HG03432 (cell line): Measurements from ENCODE around the gene LRP3.
"Not testable (repeated sequence)": the region's sequence is repeated elsewhere in the genome, so short reads cannot be mapped to it uniquely, and the experiment has no call there.

Experiments used
- ATAC-seq: cut with Tn5 transposase; IDR thresholded peaks from one replicate; pipeline ENCODE4 v1.9.1; 2021; ENCODE audit warnings: mild to moderate bottlenecking, moderate library complexity; ENCODE audit not compliant: unreplicated experiment

LRP3 gene

GRCh38 chr19:33193865-33194362, at the start of gene LRP3:
Gene LRP3 (plus strand): TSS chr19:33194330. CDS start chr19:33194786, 456 bp downstream.
- ATAC-seq, result no peak

- no peak for ATAC-seq
Measured at GRCh38 chr19:33146209-33146608, 47.9 kb upstream of the LRP3 start.

- no peak for ATAC-seq
Measured at GRCh38 chr19:33147538-33147937, 46.6 kb upstream of the LRP3 start.

- no peak for ATAC-seq
Measured at GRCh38 chr19:33150852-33151518, 43.1 kb upstream of the LRP3 start.

GRCh38 chr19:33152176-33152575, 42.0 kb upstream of the LRP3 start:
- ATAC-seq, result no peak

GRCh38 chr19:33152625-33153024, 41.5 kb upstream of the LRP3 start:
- not testable (repeated sequence) for ATAC-seq

- ATAC-seq, result not testable (repeated sequence)
Measured at GRCh38 chr19:33154313-33154712, 39.8 kb upstream of the LRP3 start.

GRCh38 chr19:33156334-33156733, 37.8 kb upstream of the LRP3 start:
- no peak for ATAC-seq

- ATAC-seq, result no peak
Measured at GRCh38 chr19:33157906-33158305, 36.2 kb upstream of the LRP3 start.

- ATAC-seq, result no peak
Measured at GRCh38 chr19:33158365-33158764, 35.8 kb upstream of the LRP3 start.

- ATAC-seq, result no peak
Measured at GRCh38 chr19:33159149-33159548, 35.0 kb upstream of the LRP3 start.

GRCh38 chr19:33159893-33160292, 34.2 kb upstream of the LRP3 start:
- ATAC-seq, result no peak

GRCh38 chr19:33161201-33161600, 32.9 kb upstream of the LRP3 start:
- ATAC-seq, result no peak

GRCh38 chr19:33163481-33163880, 30.6 kb upstream of the LRP3 start:
- ATAC-seq, result no peak

GRCh38 chr19:33166037-33166436, 28.1 kb upstream of the LRP3 start:
- not testable (repeated sequence) for ATAC-seq

GRCh38 chr19:33167438-33167837, 26.7 kb upstream of the LRP3 start:
- ATAC-seq, result no peak

GRCh38 chr19:33168528-33168927, 25.6 kb upstream of the LRP3 start:
- no peak for ATAC-seq

GRCh38 chr19:33171222-33171795, 22.8 kb upstream of the LRP3 start:
- ATAC-seq, result no peak

GRCh38 chr19:33171916-33172359, 22.2 kb upstream of the LRP3 start:
- ATAC-seq, result no peak

GRCh38 chr19:33174186-33174585, 19.9 kb upstream of the LRP3 start:
- no peak for ATAC-seq

- ATAC-seq, result no peak
Measured at GRCh38 chr19:33175156-33175782, 18.9 kb upstream of the LRP3 start.
